Erythroblast (primary cell): ENCODE measurements around the gene BIRC5.

ENCODE experiments used
- GATA1 ChIP-seq: IDR thresholded peaks from 2 replicates; pipeline ENCODE4 v1.6.1; 2011; ENCODE audit warnings: low read depth, mild to moderate bottlenecking, control low read depth, low read length, moderate library complexity
- POLR2A ChIP-seq: IDR thresholded peaks from 2 replicates; pipeline ENCODE4 v1.6.1; 2011; ENCODE audit warnings: mild to moderate bottlenecking, low read length

- TF ChIP-seq POLR2A (no peak), GATA1 (no peak)
Observed at GRCh38 chr17:78228176-78228575, 14.1 kb downstream of the BIRC5 start.
